Measurements from ENCODE around the gene SYNE1. TPM values are rescaled to one million over a fixed set of nuclear protein-coding genes. Genes with fewer than 3 reads are reported as not detected.

Gene SYNE1
- total and polyA plus RNA-seq, 2 experiments from 2014 or later, result 17.6 to 59.9 TPM

DNA sequence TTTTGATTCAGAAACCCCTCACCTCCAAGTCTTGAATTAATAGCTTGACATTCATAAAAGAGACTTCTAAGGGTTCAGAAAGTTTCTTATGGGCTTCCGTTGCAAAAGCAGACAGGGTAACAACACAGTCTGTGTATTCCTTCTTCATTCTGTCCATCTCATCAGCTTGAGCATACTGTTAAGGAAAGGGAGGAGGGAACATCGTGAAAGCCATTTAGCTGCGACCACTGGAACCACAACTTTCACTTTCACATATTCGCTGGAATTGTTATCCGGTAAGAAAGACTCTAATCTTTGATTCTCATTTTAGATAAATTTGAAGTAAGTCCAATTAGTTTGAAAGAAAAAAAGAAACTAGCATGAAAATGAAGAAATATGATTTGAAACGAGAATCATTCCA, 174.4 kb downstream of the SYNE1 start:
- 88% methylated on average over 6 of the region's 6 CpGs for WGBS (ENCODE audit: low lambda C conversion rate, missing lambda C conversion rate)
- TF ChIP-seq EZH2 (IDR thresholded peaks at IDR 0.05; ENCODE audit: borderline replicate concordance) (no peak), CTCF (IDR thresholded peaks at IDR 0.05; ENCODE audit: poor library complexity) (no peak)
- Histone ChIP-seq H3K9me2 (replicated peaks; ENCODE audit: insufficient read depth) (no peaks in the 10 kb centered on the region), H3K36me3 (replicated peaks; ENCODE audit: insufficient read depth, low read depth) (no peaks in the 10 kb centered on the region), H3K9me3 (ENCODE audit: low read depth) (no peaks in the 10 kb centered on the region), H3K4me2 (no peak overlapping the region), H2AFZ (no peak overlapping the region), H3K4me3 (no peak overlapping the region), H3K27ac (no peak overlapping the region), H3K27me3 (no peaks in the 10 kb centered on the region), H4K20me1 (ENCODE audit: insufficient read depth, poor library complexity, severe bottlenecking) (no peaks in the 10 kb centered on the region), H3K4me1 (ENCODE audit: insufficient read depth) (peaks cover 5% of the 10 kb centered on the region), H3K79me2 (no peaks in the 10 kb centered on the region)
- no peak for DNase-seq (ENCODE audit: low spot score)

DNA sequence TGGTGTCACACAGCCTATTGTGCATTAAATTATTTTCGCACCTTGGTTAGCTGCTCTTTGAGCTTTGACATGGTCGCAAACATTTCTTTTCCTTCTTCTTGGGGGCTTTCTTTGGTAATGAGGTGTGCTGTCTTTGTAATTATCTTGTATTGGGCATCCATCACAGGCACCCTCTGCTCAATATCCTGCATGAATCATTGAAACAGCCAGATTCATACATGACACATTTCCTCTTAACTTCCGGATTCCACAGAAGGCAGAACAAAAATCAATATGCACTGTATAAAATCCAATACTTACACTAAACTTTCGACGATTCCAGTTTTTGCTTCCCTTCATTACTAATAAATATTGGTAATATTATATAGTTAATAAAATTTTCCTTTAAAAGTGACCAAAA, 175.6 kb downstream of the SYNE1 start:
- WGBS (ENCODE audit: low lambda C conversion rate, missing lambda C conversion rate), result 72% methylated on average over 5 of the region's 5 CpGs
- Histone ChIP-seq H3K9me2 (replicated peaks; ENCODE audit: insufficient read depth) (no peaks in the 10 kb centered on the region), H3K27me3 (no peaks in the 10 kb centered on the region), H3K27ac (no peak overlapping the region), H4K20me1 (ENCODE audit: insufficient read depth, poor library complexity, severe bottlenecking) (no peaks in the 10 kb centered on the region), H3K4me1 (ENCODE audit: insufficient read depth) (peaks cover 5% of the 10 kb centered on the region), H2AFZ (no peak overlapping the region), H3K4me2 (no peak overlapping the region), H3K9me3 (ENCODE audit: low read depth) (no peaks in the 10 kb centered on the region), H3K4me3 (no peak overlapping the region), H3K36me3 (replicated peaks; ENCODE audit: insufficient read depth, low read depth) (no peaks in the 10 kb centered on the region), H3K79me2 (no peaks in the 10 kb centered on the region)
- DNase-seq (ENCODE audit: low spot score), result no peak
- TF ChIP-seq EZH2phosphoT487 (IDR thresholded peaks at IDR 0.05; ENCODE audit: low read depth, severe bottlenecking, unreplicated experiment), result no peak
- TF ChIP-seq EZH2 (IDR thresholded peaks at IDR 0.05; ENCODE audit: borderline replicate concordance), result no peak
- TF ChIP-seq CTCF (IDR thresholded peaks at IDR 0.05; ENCODE audit: poor library complexity), result no peak

- H3K4me2 ChIP-seq, result no peak overlapping the region
- 60% methylated on average over 8 of the region's 8 CpGs for WGBS (ENCODE audit: low lambda C conversion rate, missing lambda C conversion rate)
- H4K20me1 ChIP-seq (ENCODE audit: insufficient read depth, poor library complexity, severe bottlenecking), result no peaks in the 10 kb centered on the region
- no peaks in the 10 kb centered on the region for H3K27me3 ChIP-seq
- no peaks in the 10 kb centered on the region for H3K36me3 ChIP-seq (replicated peaks; ENCODE audit: insufficient read depth, low read depth)
- H3K27ac ChIP-seq, result no peak overlapping the region
- H3K9me3 ChIP-seq (ENCODE audit: low read depth), result no peaks in the 10 kb centered on the region
- H3K79me2 ChIP-seq, result no peaks in the 10 kb centered on the region
- H3K4me1 ChIP-seq (ENCODE audit: insufficient read depth), result peaks cover 5% of the 10 kb centered on the region
- no peaks in the 10 kb centered on the region for H3K9me2 ChIP-seq (replicated peaks; ENCODE audit: insufficient read depth)
- no peak for TF ChIP-seq CTCF (IDR thresholded peaks at IDR 0.05; ENCODE audit: poor library complexity)
- no peak for TF ChIP-seq EZH2phosphoT487 (IDR thresholded peaks at IDR 0.05; ENCODE audit: low read depth, severe bottlenecking, unreplicated experiment)
- no peak for TF ChIP-seq EZH2 (IDR thresholded peaks at IDR 0.05; ENCODE audit: borderline replicate concordance)
- no peak for DNase-seq (ENCODE audit: low spot score)
- no peak overlapping the region for H3K4me3 ChIP-seq
- H2AFZ ChIP-seq, result no peak overlapping the region
Measured at GRCh38 chr6:152458648-152459644, 178.2 kb downstream of the SYNE1 start.
